ENCODE measurements around the gene LMBR1. TPM values are rescaled to one million over a fixed set of nuclear protein-coding genes. Genes with fewer than 3 reads are reported as not detected.

LMBR1 gene
- total RNA-seq, 3 donors from 2014 or later = 40.5 to 56.3 (median 44.9) TPM

- peak; percentile 51 for ATAC-seq
- no peak overlapping the region for H3K4me3 ChIP-seq
- H3K36me3 ChIP-seq (ENCODE audit: low read depth) = no peaks in the 10 kb centered on the region
- no peaks in the 10 kb centered on the region for H3K4me1 ChIP-seq (ENCODE audit: low read depth)
- no peak for DNase-seq
- intact Hi-C loops (cut with DNase I, micrococcal nuclease) = no loop called here
- peaks cover 18% of the 10 kb centered on the region for H3K9me3 ChIP-seq
- no peak for TF ChIP-seq CTCF (IDR thresholded peaks at IDR 0.05)
These were observed 157.1 kb downstream of the LMBR1 start for GRCh38 chr7:156735851-156736250.

- intact Hi-C loops (cut with DNase I, micrococcal nuclease) = no loop called here
- no peak for TF ChIP-seq CTCF (IDR thresholded peaks at IDR 0.05)
These were observed 159.3 kb downstream of the LMBR1 start for GRCh38 chr7:156733638-156734037.

GRCh38 chr7:156732091-156732625 is 160.8 kb downstream of the LMBR1 start:
- H3K36me3 ChIP-seq (ENCODE audit: low read depth) = no peaks in the 10 kb centered on the region
- ATAC-seq (no peak), DNase-seq (no peak)
- H3K9me3 ChIP-seq = peaks cover 18% of the 10 kb centered on the region
- H3K4me1 ChIP-seq (ENCODE audit: low read depth) = no peaks in the 10 kb centered on the region
- TF ChIP-seq CTCF (IDR thresholded peaks at IDR 0.05) = no peak
- H3K4me3 ChIP-seq = no peak overlapping the region
- intact Hi-C loops (cut with DNase I, micrococcal nuclease) = no loop called here

More at GRCh38 chr7:156733638-156734037, 159.3 kb downstream of the LMBR1 start:
- Histone ChIP-seq H3K4me1 (ENCODE audit: low read depth) (no peaks in the 10 kb centered on the region), H3K36me3 (ENCODE audit: low read depth) (no peaks in the 10 kb centered on the region), H3K9me3 (peaks cover 18% of the 10 kb centered on the region), H3K4me3 (no peak overlapping the region)
- ATAC-seq = no peak
- no peak for DNase-seq

DNA sequence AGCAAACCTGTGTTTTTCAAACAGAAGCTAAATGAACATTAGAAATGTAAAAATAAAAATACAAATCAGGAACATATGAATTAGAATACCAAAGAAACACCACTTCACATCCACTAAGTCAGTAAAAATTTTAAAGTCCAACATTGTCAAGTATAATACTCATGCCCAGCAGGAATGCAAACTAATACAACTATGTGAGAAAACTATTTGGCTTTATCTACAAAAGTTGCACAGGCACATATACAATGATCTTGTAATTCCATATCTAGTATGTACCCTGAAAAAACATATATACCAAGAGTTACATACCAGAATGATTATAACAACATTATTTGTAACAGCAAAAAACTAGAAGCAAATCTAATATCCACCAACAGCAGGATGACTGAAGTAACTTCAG is 161.3 kb downstream of the LMBR1 start:
- TF ChIP-seq CTCF (IDR thresholded peaks at IDR 0.05) = no peak
- DNase-seq (no peak), ATAC-seq (no peak)
- intact Hi-C loops (cut with DNase I, micrococcal nuclease) = no loop called here
- no peaks in the 10 kb centered on the region for H3K4me1 ChIP-seq (ENCODE audit: low read depth)
- H3K4me3 ChIP-seq = no peak overlapping the region
- H3K36me3 ChIP-seq (ENCODE audit: low read depth) = no peaks in the 10 kb centered on the region
- peaks cover 18% of the 10 kb centered on the region for H3K9me3 ChIP-seq

GRCh38 chr7:156725936-156726335 is 167.0 kb downstream of the LMBR1 start:
- H3K36me3 ChIP-seq (ENCODE audit: low read depth) = no peaks in the 10 kb centered on the region

More at GRCh38 chr7:156725936-156726335, 167.0 kb downstream of the LMBR1 start:
- Histone ChIP-seq H3K4me3 (no peak overlapping the region), H3K4me1 (ENCODE audit: low read depth) (no peaks in the 10 kb centered on the region), H3K9me3 (no peaks in the 10 kb centered on the region)
- intact Hi-C loops (cut with DNase I, micrococcal nuclease) = no loop called here
- DNase-seq (no peak), ATAC-seq (no peak)
- TF ChIP-seq CTCF (IDR thresholded peaks at IDR 0.05) = no peak

Measured in mucosa of descending colon (tissue), 3 donors.